HepG2 (cell line): Measurements from ENCODE around the gene SERINC4. TPM values are rescaled to one million over a fixed set of nuclear protein-coding genes. Genes with fewer than 3 reads are reported as not detected.

Experiments used
- ARID3A ChIP-seq: IDR thresholded peaks from 2 replicates; pipeline ENCODE4 v1.6.1; 2012; ENCODE audit warnings: low read depth, low read length, improper control_type of control experiment
- ATF2 ChIP-seq: sonication (generic); formaldehyde crosslinking; IDR thresholded peaks from 2 replicates; pipeline ENCODE4 v1.4.0; 2020; ENCODE audit warnings: missing genetic modification reagents
- BATF2 ChIP-seq: sonication (generic); formaldehyde crosslinking; IDR thresholded peaks from 2 replicates; pipeline ENCODE4 v1.8.0; 2022; ENCODE audit warnings: mild to moderate bottlenecking, missing genetic modification reagents, moderate library complexity
- CCAR2 ChIP-seq: fragments of 200-400 bp; formaldehyde crosslinking; optimal IDR thresholded peaks from 2 replicates; pipeline ENCODE3; 2018; ENCODE audit warnings: low read depth, mild to moderate bottlenecking, low read length, moderate library complexity
- DPF2 ChIP-seq: sonication (generic); formaldehyde crosslinking; IDR thresholded peaks from 2 replicates; pipeline ENCODE4 v1.4.0; 2020; ENCODE audit warnings: mild to moderate bottlenecking, low read depth, missing genetic modification reagents, borderline replicate concordance
- EP300 ChIP-seq, 3 experiments: sonication (generic) in 1 of 3; formaldehyde crosslinking in 1 of 3; IDR thresholded peaks; 2 replicates each; pipeline versions ENCODE4 v1.5.1 to v1.6.1; 2011 to 2020; ENCODE audit warnings: low read depth in 2 of 3, low read length in 2 of 3, borderline replicate concordance in 1 of 3, improper control_type of control experiment in 1 of 3, mild to moderate bottlenecking in 1 of 3, missing genetic modification reagents in 1 of 3, moderate library complexity in 1 of 3
- FIP1L1 ChIP-seq: fragments of 200-400 bp; formaldehyde crosslinking; IDR thresholded peaks from 2 replicates; pipeline ENCODE4 v1.6.1; 2018; ENCODE audit warnings: low read depth, mild to moderate bottlenecking, low read length, moderate library complexity, borderline replicate concordance; ENCODE audit not compliant: insufficient read depth
- HMG20A ChIP-seq: IDR thresholded peaks from 2 replicates; pipeline ENCODE4 v1.6.1; 2016; ENCODE audit warnings: borderline replicate concordance
- HNF4G ChIP-seq, 2 experiments: sonication (generic) in 1 of 2; formaldehyde crosslinking in 1 of 2; IDR thresholded peaks; 2 replicates each; pipeline versions ENCODE4 v1.4.0 to v1.6.1; 2011 to 2020; ENCODE audit warnings: borderline replicate concordance in 2 of 2, low read depth in 2 of 2, mild to moderate bottlenecking in 2 of 2, low read length in 1 of 2, missing genetic modification reagents in 1 of 2, moderate library complexity in 1 of 2
- KLF11 ChIP-seq: IDR thresholded peaks from 2 replicates; pipeline ENCODE4 v1.6.1; 2016; ENCODE audit warnings: missing compliant biosample characterization
- MAFF ChIP-seq: IDR thresholded peaks from 2 replicates; pipeline ENCODE4 v1.6.1; 2011; ENCODE audit warnings: low read depth, low read length, improper control_type of control experiment
- PRDM4 ChIP-seq: sonication (generic); formaldehyde crosslinking; IDR thresholded peaks from 2 replicates; pipeline ENCODE4 v1.9.0; 2021; ENCODE audit warnings: missing genetic modification reagents, borderline replicate concordance
- TOPORS ChIP-seq: sonication (generic); formaldehyde crosslinking; IDR thresholded peaks from 2 replicates; pipeline ENCODE4 v1.8.0; 2023; ENCODE audit warnings: mild to moderate bottlenecking, missing genetic modification reagents
- WIZ ChIP-seq: sonication (generic); formaldehyde crosslinking; IDR thresholded peaks from 2 replicates; pipeline ENCODE4 v1.5.1; 2020; ENCODE audit warnings: mild to moderate bottlenecking, missing genetic modification reagents
- ZFP1 ChIP-seq: IDR thresholded peaks from 2 replicates; pipeline ENCODE4 v1.6.1; 2016
- ZNF138 ChIP-seq: sonication (generic); formaldehyde crosslinking; IDR thresholded peaks from 2 replicates; pipeline ENCODE4 v1.5.0; 2020; ENCODE audit warnings: mild to moderate bottlenecking, low read depth, missing genetic modification reagents
- ZNF230 ChIP-seq: sonication (generic); formaldehyde crosslinking; IDR thresholded peaks from 2 replicates; pipeline ENCODE4 v1.4.0; 2020; ENCODE audit warnings: mild to moderate bottlenecking, missing genetic modification reagents
- ZNF446 ChIP-seq: sonication (generic); formaldehyde crosslinking; IDR thresholded peaks from 2 replicates; pipeline ENCODE4 v1.5.0; 2020; ENCODE audit warnings: mild to moderate bottlenecking, missing genetic modification reagents
- ZNF597 ChIP-seq: sonication (generic); formaldehyde crosslinking; IDR thresholded peaks from 2 replicates; pipeline ENCODE4 v1.5.0; 2020; ENCODE audit warnings: missing genetic modification reagents
- ZNF713 ChIP-seq: sonication (generic); formaldehyde crosslinking; IDR thresholded peaks from 2 replicates; pipeline ENCODE4 v1.4.0; 2020; ENCODE audit warnings: mild to moderate bottlenecking, missing genetic modification reagents
- ZNF772 ChIP-seq: sonication (generic); formaldehyde crosslinking; IDR thresholded peaks from 2 replicates; pipeline ENCODE4 v1.5.0; 2020; ENCODE audit warnings: mild to moderate bottlenecking, missing genetic modification reagents
- polyA plus RNA-seq, 8 experiments: library from polyadenylated mRNA; depleted of rRNA in 3 of 8; stranded (reverse) in 7 of 8; unstranded in 1 of 8; fragments of >200 nt; fragmentation: Illumina TruSeq in 4 of 8; extraction: Trizol in 4 of 8; gene quantifications; 2 replicates each; pipeline versions ENCODE4 v1.2.1 to v1.2.3, GENCODE V29; 2011 to 2016; ENCODE audit warnings: low read depth in 4 of 8, missing spikeins in 1 of 8, mixed read lengths in 1 of 8; ENCODE audit not compliant: insufficient read depth in 1 of 8
- total RNA-seq, 5 experiments: library from RNA; depleted of rRNA; stranded (reverse); fragments of >200 nt; fragmentation: Illumina TruSeq; extraction: Trizol; gene quantifications; 2 replicates each; pipeline ENCODE4 v1.2.3, GENCODE V29; 2016; ENCODE audit warnings: low read depth in 1 of 5

Gene SERINC4
- total and polyA plus RNA-seq, 2 of the 13 experiments (the other 11 are each of a cell fraction or from before 2014, with no cell fraction given): not detected

GRCh38 chr15:43791993-43792760 lies 7.8 kb downstream of the SERINC4 start, which contains the start of gene SERF2 (continued):
- TF ChIP-seq PRDM4 (no peak), TOPORS (no peak), HMG20A (CRISPR knock-in tag) (no peak), ARID3A (no peak), FIP1L1 (no peak), WIZ (no peak), EP300 (IDR thresholded peaks at IDR 0.05; ENCODE audit: low read depth in 2 of 2, low read length in 2 of 2) (no peak), EP300 (CRISPR knock-in tag; IDR thresholded peaks at IDR 0.05; ENCODE audit: borderline replicate concordance) (no peak), ATF2 (CRISPR knock-in tag) (peak; percentile 70; the same call in 1 of the 2 replicates), HNF4G (IDR thresholded peaks at IDR 0.05; ENCODE audit: borderline replicate concordance, low read depth, low read length) (no peak), HNF4G (CRISPR knock-in tag; IDR thresholded peaks at IDR 0.05; ENCODE audit: borderline replicate concordance, low read depth) (0 out of 2 replicates have a peak, but pooled peaks have one; percentile 57), ZNF772 (CRISPR knock-in tag) (0 out of 2 replicates have a peak, but pooled peaks have one; percentile 28), ZNF597 (no peak), ZNF230 (CRISPR knock-in tag) (no peak), BATF2 (CRISPR knock-in tag) (no peak), MAFF (no peak), ZNF138 (peak; percentile 87; the same call in 1 of the 2 replicates), ZNF446 (no peak), KLF11 (peak; percentile 52; the same call in 1 of the 2 replicates), CCAR2 (no peak), DPF2 (CRISPR knock-in tag) (no peak), ZNF713 (peak; percentile 73; the same call in 1 of the 2 replicates), ZFP1 (CRISPR knock-in tag) (no peak)
